Measurements from ENCODE around the gene PCSK5.

GRCh38 chr9:76213751-76214150 lies 323.3 kb downstream of the PCSK5 start:
- TF ChIP-seq CTCF (IDR thresholded peaks at IDR 0.05) (no peak), POLR2A (IDR thresholded peaks at IDR 0.05) (no peak)
